CMK (cell line): Measurements from ENCODE around the gene TAF1B.
A peak's percentile ranks its signal among the peaks of the same experiment; 100 is the strongest.

ENCODE experiments used
- DNase-seq: peaks from one replicate; pipeline ENCODE4 v3.0.0-alpha.2; 2010; ENCODE audit warnings: low read depth

Gene TAF1B

DNA sequence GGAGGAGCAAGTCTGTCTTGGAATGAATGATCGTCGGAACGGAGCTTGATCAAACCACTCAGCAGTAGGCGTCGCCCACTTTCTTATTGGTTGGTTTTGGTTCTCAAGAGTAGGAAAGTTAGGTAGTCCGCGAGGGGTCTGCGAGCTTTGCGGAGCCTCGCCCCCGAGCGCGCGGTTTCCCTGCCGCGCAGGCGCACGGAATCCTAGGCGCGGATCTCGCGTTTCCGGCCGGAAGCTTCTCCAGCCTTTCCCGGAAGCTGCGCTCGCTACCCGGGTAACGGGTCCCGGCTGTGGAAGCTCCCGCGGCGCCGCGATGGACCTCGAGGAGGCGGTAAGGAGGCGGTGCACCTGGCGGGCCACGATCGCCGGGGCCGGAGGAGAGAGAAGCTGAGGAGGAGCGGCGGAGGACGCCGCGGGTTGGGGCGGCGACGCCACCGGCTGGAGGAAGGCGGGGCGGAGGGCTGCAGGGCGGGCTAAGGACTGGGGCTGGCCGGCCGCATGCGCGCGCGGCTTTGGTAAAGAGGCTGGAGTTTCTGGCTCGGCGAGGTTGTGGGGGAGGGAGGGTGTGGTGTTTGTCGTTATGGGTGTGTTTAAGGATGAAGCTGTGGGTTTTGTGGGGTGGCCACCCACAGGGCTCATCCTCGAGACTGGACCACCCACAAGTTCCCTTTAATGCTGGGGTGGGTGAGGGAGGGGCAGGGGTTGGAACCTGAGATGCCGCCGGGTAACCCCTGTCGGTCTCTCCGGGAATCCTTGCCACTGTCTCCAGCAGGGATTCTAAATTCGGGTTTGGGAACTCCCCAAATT, at the start of gene TAF1B:
Gene TAF1B, plus strand, starts transcription at position 246 of the 807 bp plus-strand sequence. Its CDS starts 68 bp downstream, at position 314.
- peak; percentile 98 for DNase-seq

DNA sequence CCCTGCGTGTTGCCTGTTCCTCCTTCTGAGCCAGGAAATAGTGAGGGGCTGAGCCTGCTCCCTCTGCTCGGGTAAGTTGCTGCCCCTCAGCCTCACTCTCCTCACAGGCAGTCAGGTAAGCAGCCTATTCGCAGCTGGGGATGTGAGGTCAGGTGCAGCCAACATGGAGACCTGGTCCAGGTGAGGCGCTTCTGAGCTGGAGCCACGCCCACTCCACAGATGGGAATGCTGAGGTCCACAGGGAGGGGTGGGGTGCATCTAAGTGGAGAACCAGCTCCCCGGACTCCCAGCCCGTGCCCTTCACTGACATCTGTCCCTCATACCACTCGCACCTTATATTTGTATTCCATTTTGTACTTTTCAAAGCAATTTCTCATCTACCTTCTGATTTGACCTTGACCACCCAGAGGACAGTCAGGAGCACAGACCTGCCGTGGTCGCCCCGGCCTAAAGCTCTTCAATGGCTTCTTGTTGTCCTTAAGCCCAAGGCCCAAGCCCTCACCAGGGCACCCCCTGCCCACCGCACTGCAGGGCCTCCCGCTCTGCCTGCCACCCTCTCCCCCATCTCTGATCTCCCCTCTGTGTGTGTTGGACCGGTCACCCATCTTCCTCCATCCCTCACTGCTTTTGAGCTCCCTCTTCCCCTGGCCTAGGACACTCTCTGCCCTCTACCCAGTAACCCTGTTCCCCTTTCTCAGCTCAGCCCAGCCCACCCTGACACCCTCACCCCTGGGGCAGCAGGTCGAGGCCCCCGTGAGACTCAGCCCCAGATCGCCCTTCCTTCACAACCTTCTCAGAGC, 49.2 kb upstream of the TAF1B start:
- DNase-seq = no peak

DNA sequence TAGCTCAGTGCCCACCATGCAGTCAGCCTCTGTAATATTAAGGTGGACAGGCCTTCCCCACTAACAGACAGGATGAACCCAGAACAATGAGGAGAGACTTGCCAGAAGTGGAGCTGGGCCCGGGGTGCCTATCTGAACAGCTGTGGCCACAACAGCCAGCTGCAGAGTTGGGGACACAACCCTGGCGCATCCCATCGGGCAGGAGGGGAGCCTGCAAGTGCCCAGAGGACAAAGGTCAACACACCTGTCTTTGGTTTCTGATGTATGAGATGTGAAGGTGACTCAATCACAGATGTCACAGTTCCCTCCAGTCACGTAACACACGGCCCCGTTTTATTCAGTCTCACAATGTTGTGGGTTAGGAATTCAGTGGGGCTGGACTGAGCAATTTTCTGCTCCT, 48.2 kb upstream of the TAF1B start:
- DNase-seq = no peak

DNA sequence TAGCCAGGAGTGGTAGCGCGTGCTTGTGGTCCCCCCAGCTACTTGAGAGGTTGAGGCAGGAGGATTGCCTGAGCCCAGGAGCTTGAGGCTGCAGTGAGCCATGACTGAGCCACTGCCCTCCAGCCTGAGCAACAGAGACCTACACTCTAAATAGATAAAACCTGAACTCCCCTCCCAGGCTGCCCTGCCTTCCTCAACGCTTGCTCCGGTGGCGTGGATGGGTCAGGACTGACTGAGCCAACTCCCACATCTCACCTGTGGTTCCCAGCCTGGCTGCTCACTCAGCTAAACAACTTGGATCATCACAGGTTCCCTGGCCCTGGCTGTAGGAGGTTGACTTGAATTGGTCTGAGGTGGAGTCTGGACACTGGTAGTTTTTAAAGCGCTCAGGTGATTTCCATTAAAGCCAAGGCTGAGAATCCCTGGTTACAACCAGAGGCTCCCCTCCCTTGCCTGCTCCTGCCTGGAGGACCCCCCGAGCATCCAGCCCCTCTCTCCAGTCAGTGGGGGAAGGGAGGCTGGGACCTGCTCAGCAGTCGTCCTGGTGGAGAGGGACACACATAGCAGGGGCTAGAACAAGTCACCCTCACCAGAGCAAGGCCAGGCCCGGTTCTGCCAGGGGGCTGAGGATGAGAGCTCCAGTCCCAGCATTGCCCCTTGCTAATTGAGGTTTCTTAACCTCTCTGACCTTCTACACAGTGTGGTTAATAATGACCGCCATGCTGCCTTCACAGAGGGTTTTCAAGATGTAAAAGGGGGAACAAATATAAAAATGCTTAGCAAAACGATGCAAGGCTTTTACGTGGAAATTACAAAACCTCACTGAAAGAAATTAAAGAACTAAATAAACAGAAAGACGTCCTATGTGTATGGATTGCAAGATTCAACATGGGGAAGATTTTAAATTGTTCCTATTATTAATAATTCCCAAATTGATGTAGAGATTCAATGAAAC, 46.9 kb upstream of the TAF1B start:
- DNase-seq = no peak

DNA sequence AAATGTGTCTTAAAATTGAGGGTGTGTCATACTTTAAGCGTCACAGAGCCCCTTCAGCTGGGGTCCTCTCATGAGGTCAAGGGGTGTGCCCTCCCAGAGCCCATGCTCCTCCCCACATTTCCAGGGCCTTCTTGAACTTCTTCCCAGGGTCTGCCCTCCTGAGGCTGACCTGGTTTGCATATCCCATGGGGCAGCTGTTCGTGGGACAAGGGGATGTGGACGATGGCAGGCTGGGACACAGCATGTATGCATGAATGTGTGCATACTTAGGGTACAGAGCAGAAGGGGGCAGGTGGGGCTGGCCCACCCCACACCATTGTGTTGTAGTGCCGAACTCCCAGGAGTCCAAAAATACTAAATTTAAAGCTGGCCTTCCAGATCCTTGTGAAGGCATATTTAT, 46.2 kb upstream of the TAF1B start:
- no peak for DNase-seq

DNA sequence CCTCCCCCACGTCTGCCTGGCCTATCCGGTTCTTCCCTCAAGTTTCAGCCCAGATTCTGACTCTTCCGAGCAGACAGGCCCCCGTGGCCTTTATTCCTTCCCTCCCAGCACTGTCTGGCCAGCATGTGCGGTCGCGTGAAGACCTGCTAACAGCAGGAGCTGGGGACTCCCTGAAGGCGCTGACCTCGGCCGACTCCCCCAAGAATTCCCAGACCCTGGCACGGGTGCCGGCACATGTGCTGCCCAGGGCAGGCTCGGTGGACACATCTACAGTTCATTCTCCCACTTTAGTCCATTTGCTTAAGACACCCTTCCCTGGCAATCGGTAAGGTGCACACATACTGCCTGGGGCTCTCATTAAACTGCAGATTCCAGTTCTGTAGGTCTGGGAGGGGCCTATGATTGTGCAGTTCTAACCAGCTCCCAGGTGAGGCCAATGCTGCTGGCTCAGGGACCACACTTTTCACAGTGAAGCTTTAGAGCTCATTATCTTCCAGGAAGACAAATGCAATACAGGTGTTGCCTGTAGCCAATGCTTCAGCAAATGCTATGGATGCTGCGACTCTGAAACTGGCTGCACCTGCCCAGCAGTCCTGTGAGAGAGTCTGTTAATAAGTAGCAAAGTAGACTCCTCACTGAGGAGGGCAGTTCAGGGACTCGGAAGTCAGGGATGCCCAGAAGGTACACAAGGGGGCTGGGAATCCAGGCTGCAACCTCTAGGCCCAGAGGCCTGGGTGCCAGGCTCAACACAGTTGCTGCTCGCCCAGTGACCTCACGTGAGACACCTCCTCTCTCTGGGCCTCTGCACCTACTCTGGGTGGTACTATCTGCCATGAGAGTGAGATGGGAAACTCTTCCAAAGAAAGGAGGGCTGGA, 45.4 kb upstream of the TAF1B start:
- no peak for DNase-seq

DNA sequence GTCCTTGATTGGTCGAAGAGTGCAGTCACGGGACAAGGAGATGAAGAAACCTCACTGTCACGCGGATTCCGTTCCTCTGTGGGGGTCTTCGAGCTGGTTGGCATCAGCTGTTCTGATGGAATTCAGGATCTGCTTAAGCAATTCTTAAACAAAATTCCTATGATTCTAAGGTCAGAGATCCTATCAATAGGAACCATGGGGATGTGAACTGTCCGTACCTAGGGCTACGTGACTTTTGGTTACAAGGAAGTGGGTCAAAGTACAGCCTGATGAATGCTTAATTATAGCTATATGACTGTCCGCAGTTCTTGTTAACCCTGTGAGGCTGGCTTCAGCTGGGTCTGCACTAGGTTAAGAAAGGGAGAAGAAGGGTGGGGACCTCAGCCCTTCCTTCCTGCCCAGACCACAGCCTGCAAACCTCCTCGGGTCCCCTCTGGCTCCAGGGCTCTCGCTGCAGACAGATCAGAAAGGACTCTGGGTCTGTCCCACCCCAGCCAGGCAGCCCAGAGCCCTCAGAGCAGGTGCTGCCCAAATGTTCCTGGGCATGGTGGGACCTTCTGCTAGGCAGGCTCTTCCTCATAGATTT, 44.2 kb upstream of the TAF1B start:
- peak; percentile 63 for DNase-seq

DNA sequence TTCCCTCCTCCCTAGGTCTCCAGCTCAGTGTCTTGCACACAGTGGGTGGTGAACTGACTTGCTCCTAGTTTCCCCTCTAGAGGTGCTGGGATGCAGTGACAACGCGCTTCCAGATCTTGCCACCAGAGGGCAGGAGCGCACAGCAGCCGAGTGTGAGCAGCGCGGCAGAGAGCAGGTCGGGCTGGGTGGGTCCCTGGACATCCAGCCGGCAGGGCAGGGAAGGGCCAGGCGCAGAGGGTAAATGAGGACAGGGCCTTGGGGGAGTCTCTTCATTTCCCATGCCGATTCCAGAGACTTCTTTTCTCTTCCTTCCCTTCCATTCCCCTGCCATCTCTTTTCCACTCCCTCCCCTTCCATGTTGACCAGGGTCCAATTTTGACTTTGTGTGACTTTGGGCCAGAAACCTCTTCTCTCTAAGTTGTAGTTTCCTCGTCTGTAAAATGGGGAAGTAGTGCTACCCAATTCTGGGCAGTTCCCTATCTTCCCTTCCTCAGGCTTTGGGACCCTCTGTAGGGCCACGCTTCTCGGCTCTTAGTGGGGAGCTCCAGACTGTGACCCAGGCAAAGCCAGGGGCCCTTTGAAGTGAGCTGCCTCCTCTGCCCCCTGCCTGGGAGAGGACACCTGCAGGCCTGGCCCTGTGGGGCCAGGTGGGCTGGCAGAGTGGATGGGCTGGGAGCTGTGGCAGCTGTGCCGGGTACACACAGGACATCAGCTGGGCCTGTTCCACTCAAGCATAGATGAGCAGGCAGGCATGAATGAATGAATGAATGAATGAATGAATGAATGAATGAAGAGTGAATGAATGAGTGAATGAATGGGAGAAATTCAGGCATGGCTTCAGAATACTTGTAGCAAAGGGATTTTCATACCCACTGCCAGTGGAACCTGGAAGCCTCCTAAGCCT, 43.3 kb upstream of the TAF1B start:
- peak; percentile 81 for DNase-seq

DNA sequence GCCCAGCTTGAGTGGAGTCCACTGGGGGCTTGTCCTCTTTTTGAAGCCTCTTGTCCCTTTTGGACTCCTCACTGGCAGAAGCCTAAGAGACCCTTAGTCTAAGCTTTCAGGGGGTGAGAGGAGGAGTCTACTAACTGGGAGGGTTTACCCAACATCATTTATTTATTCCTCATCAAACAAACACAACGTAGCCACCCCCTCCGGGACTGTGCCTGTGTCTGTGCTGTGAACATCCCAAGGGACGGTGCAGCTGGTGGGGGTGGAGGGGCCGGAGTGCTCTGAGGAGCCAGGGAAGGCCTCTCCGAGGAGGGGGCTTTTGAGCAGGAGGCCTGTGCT, 42.7 kb upstream of the TAF1B start:
- no peak for DNase-seq

DNA sequence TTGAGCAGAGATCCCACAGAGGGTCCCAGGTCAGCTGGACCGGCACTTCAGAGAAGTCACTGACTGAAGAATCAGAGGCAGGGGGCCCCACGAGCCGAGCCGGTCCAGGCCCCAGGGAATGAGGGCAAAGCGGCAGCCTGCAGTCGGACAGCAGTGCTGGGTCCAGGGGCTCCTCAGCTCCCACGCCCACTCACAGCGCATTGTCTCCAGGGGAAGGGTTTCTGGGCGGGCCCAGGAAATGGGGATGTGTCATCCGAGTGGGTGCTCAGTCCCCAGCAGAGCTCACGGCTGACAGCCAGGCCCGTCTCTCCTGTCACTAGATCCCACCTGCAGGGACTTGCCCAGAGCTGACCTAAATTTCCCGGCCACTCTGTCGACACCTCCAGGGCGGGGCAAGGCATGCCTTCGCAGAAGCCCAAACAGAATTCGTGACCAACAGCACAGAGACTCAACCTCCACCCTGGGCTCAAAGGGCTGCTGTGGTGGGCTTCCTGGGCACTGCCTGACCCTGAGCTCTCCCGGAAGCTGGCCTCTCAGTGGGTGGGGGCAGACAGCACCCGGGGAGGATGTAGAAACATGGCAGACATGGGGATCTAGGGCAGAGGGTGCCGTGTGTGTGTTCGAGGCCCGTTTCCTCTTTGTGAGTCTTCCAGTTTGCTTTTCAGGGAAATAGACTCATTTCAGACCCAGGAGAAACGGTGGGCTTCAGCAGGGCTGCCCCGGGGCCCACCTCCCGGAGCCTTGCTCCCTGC, 42.1 kb upstream of the TAF1B start:
- no peak for DNase-seq

DNA sequence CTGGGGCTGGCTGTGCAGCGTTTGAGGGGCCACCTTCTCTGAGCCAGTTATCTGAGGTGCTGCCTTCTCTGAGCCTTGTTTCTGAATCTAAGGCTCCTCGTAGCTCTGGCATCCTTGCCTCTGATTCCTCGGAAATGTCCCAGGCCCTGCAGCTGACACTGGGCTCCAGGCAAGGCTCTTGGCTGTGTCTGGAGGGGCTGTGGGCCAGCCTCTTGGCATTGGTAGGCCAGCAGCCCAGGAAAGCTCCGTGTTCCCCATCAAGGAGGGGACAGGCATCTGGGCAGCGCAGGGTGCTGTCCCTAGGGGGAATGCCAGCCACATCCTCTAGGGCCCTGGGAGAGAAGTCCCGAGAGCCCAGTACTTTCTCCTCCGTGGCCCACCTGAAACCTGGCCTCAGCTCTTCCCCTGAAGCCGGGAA, 40.7 kb upstream of the TAF1B start:
- DNase-seq = no peak

DNA sequence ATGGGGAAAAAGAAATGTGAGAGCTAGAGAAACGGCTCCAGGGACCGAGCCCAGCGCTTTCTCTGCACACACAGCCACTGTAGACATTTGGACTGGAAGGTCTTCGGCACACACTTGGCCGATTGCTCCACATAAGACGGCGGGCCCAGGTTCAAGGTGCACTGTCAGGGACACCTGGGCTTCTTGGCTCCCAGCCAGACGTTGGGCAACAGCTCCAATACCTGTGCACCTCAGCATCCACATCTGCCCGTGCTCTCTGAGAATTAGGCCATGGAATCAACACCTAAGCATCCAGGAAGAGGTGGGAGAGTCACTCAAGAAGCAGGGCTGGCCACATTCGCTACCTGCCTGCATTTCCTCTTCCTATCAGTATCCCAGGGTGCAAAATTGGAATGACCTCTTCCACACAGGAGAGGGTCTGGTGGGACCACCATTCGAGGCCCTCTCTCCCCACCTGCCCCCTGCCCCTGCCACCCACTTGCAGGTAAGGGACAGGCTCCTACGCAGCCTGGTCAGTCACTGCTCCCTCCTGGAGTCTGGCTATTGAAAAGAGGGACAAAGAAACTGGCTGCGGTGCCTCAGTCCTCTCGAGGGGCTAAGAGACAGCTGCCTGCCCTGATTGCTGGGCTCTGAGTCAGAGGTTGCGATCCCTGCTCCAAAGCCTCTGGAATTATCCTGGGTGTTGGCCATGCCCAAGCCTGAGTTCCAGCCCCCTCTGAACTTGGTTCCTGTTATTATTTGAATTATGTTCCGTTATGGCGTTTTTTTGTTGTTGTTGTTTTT, 40.1 kb upstream of the TAF1B start:
- DNase-seq = no peak

DNA sequence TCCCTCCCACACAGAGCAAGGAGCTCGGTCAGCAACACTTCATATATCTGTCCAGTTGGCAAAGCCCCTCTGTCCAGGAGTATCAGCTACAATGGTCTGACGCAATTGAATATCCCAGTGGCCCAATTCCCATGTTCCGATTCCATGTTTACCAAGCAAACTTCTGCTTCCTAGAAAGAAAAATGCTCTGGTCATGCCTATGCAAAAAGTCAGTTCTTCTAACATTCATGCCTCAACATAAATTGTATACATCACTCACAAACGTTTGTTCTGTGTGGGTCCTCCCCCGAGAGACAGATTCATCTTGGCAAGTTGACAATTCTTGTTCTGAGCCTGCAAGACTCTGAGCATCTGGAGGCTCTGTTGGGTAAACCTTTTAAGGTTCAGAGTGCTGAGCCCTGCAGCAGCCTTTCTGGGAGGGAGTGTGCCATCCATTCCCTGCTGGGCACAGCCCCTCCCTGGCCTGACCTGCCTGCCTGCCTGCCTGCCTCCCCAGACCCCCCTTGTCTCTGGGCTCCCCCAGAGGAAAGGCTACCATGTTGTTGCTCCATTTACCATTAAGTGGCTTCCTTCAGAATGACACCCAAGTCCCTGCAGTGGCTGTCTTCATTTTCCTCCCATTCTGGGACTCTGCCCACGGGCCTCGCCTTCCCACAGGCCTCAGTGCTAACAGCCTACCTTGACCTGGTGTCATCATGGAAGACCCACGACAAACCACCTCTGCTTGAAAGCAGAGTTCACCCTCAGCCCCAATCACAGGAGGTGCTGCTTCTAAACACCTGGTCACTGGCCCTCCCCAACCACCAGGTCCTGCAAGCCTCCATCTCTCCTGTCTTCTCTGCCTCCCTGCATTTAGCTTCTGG, 37.6 kb upstream of the TAF1B start:
- DNase-seq = no peak

DNA sequence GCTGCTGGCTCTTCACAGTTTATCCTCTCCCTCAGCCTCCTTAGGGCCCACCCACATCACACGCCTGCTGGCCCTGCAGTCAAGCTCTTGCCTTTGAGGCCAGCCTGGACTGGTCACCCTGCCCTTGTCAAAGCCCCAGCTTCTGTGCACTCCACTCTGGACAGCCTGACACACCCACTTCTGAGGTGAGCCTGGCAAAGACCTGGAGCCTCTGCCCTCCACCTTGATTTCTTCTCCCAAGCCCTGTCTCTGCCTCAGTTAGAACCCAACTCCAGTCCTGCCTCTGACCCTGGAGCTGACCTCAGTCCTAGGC, 37.0 kb upstream of the TAF1B start:
- no peak for DNase-seq

DNA sequence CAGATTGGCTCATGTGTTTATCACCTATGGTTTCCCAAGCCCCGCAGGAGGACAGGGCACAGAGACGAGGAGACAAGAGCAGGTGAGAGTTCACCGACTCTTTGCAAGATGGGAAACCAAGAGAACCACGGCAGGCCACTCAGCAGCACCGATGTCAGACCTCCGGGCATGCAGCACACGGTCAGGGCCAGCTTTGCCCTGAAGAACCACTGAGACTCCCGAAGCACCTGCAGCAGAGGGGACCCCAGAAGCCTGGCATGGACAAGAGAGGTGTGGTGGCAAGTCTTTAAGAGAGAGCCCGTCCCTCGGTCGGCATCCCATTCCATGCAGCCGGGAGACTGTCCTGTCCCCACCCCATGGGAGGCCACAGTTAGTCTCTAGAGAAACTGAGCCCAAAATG, 36.6 kb upstream of the TAF1B start:
- DNase-seq = no peak

DNA sequence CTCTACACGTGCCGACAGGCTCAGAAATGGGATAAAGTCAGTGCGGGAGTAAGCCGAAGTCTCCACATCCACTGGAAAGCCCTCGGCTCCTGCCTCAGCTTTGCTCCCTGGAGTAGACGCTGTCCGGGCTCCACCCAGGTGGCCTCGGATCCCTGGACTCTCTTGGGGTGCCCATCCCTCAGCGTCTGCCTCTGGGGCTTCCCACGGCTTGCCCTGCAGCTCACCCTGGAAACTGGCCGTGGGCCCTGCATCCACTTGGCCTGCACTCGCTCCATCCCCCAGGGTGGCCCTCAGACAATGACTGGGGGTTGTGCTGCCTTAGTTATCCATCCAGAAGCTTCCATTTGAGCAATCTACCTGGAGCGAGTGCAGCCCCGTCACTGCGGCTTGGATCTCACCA, 36.2 kb upstream of the TAF1B start:
- no peak for DNase-seq

DNA sequence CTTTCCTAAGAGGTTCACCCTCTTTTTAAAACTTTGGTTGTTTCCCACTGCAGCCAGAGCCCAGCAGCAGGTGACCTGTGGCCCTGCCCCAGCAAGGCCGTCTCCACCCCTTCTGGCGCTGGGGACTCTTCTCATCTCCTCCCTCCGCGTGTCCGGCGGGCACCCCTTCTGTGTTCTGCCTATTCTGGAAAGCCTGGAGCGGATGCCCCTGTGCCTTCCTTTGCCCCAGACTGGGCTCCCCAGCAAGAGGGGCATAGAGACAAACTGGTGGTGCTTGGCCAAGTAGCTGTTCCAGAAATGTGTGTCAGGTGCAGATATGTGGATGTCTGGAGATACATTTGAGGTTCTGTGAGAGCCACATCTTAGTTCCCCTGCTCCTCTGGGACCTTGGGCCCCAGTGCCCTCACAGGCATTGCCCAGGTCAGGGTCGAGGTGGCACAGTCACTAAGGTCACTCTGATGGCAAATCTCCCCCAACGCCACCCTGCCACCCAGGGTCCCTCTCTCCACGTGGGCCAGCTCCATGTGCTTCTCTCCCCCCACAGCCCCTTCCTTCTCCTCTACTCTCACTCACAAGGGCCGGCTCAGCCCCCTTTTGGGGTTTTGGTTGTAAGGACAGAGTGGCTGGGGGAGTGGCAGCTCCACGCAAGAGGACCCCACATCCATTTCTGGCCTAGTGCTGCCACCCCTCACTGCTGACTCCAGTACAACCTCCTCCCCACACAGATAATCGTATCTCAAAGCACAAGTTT, 35.5 kb upstream of the TAF1B start:
- no peak for DNase-seq
